ACC112 (cell line): ENCODE results near the gene NFILZ.

Experiments used
- H2AFZ ChIP-seq: fragments of 200-600 bp; sonication (generic); one replicate; pipeline ENCODE4 v1.6.0; 2017; ENCODE audit warnings: antibody characterized with exemption, low read length; ENCODE audit not compliant: unreplicated experiment
- H3K27ac ChIP-seq: fragments of 200-600 bp; sonication (generic); 2 replicates; pipeline ENCODE4 v1.5.1; 2014; ENCODE audit warnings: low read depth, mild to moderate bottlenecking, antibody characterized with exemption, low read length, moderate library complexity
- H3K27me3 ChIP-seq: fragments of 200-600 bp; sonication (generic); 2 replicates; pipeline ENCODE4 v1.6.1; 2014; ENCODE audit warnings: mild to moderate bottlenecking, antibody characterized with exemption, low read length, moderate library complexity, mixed read lengths; ENCODE audit not compliant: insufficient read depth
- H3K36me3 ChIP-seq: fragments of 200-600 bp; sonication (generic); 2 replicates; pipeline ENCODE4 v1.6.1; 2016; ENCODE audit warnings: mild to moderate bottlenecking, antibody characterized with exemption, low read length, moderate library complexity, mixed read lengths; ENCODE audit not compliant: insufficient read depth
- H3K4me1 ChIP-seq: fragments of 200-600 bp; sonication (generic); one replicate; pipeline ENCODE4 v1.6.1; 2016; ENCODE audit warnings: low read length, mixed read lengths; ENCODE audit not compliant: insufficient read depth, unreplicated experiment, control insufficient read depth
- H3K4me3 ChIP-seq: fragments of 200-600 bp; sonication (generic); 2 replicates; pipeline ENCODE4 v1.5.1; 2014; ENCODE audit warnings: mild to moderate bottlenecking, low read depth, low read length
- H3K79me2 ChIP-seq: fragments of 200-600 bp; sonication (generic); one replicate; pipeline ENCODE4 v1.6.0; 2016; ENCODE audit warnings: low read length; ENCODE audit not compliant: control insufficient read depth, unreplicated experiment, insufficient read depth

Gene NFILZ

DNA sequence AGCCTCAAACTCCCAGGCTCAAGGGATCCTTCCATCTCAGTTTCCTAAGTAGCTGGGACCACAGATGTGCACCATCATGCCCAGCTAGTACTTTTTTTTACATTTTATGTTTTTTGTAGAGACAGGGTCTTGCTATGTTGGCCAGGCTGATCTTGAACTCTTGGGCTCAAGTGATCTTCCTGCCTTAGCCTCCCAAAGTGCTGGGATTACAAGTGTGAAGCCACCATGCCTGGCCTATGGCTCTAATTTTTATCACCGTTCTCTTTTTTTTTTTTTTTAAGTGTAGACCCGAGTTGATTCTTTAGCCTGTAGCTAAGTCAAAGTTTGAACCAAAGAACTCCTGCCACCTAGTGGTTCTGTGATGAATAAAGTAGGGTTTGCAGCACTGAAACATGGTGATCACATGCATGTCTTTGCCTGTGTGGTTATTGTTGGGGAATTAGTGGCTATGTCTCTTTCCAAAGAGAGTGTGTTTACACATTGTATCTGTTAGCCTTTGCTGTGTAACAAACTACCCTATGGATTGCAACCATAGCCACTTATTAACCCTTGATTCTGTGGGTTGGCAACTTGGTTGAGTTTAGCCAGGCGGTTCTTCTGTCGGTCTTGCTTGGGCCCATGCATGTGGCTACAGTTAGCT, 11.6 kb downstream of the NFILZ start:
- Histone ChIP-seq H3K4me3 (no peak overlapping the region), H3K27me3 (0 out of 2 replicates have a peak, but pooled peaks cover 5% of the 10 kb centered on the region), H3K79me2 (no peaks in the 10 kb centered on the region), H3K4me1 (no peaks in the 10 kb centered on the region), H2AFZ (no peak overlapping the region), H3K36me3 (no peaks in the 10 kb centered on the region), H3K27ac (no peak overlapping the region)

DNA sequence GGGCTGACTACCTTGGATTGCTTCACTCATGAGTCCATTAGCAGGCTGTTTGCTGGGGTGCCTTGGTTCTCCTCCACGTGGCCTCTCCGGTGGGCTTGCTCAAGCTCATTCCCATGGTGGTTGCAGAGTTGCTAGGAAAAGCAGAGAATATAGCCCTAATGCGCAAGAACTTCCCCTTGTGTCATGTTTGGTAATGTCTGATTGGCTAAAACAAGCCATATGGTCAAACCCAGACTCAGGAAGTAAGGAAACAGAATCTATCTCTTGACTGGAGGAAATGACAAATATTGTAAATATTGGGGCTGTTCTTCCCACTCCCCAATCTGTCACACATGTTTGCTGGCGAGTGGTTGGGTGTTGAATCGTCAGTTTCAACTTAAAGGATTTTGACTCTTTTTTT, 12.1 kb downstream of the NFILZ start:
- H3K27ac ChIP-seq, result no peak overlapping the region

DNA sequence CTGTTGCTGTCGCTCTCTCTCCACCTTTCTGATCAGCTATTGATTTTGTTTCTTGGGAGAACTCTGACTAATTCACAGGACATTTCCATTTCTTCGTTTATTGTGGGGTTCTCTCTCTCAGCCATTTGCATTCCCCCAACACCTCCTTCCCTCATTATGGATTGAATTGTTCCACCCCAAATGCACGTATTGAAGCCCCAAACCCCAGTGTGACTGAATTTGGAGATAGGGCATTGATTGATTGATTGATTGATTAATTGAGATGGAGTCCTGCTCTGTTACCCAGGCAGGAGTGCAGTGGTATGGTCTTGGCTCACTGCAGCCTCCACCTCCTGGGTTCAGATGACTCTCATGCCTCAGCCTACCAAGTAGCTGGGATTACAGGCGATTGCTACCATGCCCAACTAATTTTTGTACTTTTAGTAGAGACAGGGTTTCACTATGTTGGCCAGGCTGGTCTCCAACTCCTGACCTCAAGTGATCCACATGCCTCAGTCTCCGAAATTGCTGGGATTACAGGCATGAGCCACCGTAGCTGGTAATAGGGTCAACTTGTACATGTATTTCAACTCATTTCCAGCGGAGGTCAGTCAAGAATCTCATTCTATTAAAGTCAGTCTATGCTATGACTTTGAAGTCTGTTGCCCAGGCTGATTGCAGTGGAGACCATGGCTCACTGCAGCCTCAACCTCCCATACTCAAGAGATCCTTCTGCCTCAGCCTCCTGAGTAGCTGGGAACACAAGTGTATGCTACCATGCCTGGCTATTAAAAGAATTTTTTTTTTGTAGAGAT, 13.6 kb downstream of the NFILZ start:
- Histone ChIP-seq H3K27me3 (0 out of 2 replicates have a peak, but pooled peaks cover 5% of the 10 kb centered on the region), H3K4me3 (no peak overlapping the region), H3K4me1 (no peaks in the 10 kb centered on the region), H3K79me2 (no peaks in the 10 kb centered on the region), H3K36me3 (no peaks in the 10 kb centered on the region), H3K27ac (no peak overlapping the region), H2AFZ (no peak overlapping the region)

More for the DNA sequence above, 12.1 kb downstream of the NFILZ start:
- no peak overlapping the region for H3K4me3 ChIP-seq
- no peaks in the 10 kb centered on the region for H3K79me2 ChIP-seq
- no peak overlapping the region for H2AFZ ChIP-seq
- no peaks in the 10 kb centered on the region for H3K36me3 ChIP-seq
- no peaks in the 10 kb centered on the region for H3K4me1 ChIP-seq
- H3K27me3 ChIP-seq, result 0 out of 2 replicates have a peak, but pooled peaks cover 5% of the 10 kb centered on the region

DNA sequence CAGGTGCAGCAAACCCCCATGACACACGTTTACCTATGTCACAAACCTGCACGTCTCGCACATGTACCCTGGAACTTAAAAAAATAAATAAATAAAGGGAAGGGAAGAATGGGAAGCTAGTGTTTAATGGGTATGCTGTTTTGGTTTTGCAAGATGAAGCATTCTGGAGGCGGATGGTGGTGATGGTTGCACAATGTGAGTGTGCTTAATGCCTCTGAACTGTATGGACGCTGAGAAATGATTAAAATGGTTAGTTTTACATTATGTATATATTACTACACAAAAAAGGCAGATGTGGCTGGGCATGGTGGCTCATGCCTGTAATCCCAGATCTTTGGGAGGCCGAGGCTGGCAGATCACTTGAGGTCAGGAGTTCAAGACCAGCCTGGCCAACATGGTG, 17.8 kb downstream of the NFILZ start:
- Histone ChIP-seq H3K79me2 (no peaks in the 10 kb centered on the region), H3K27ac (no peak overlapping the region), H3K4me3 (no peak overlapping the region), H3K27me3 (0 out of 2 replicates have a peak, but pooled peaks cover 8% of the 10 kb centered on the region), H2AFZ (no peak overlapping the region), H3K36me3 (no peaks in the 10 kb centered on the region), H3K4me1 (no peaks in the 10 kb centered on the region)

DNA sequence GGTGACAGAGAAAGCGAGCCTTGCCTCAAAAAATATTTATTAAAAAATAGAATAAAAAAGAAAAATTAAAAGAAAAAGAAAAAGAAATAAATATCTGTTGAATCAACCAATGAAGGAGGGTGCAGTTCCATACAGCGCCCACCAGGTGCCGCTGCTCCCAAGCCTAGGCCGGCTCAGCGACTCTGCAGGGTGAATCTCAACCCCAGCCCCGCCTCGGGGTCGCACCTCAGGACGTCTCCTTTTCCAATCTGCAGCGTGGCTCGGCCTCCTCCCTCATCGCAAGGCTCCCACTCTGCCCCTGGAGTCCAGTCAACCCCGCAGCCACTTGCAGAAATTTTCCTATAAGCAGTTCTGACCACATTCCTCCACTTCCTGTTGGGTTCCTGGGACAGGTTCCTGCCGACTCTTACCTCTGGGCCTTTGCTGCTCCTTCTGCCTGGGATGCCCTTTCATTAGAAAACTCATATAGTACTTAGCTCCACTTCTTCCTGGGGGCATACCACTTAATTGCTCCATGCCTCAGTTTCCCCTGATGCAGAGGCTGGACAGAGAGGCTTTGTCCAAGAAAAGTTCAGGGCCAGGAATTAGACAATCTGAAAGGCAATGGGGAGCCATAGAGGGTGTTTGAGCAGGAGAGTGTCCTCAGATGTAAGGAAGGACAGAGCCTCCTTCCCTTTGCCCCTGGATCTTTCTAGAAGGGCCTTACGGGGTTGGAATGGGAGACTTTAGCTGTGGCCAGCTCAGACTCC, 24.3 kb downstream of the NFILZ start:
- Histone ChIP-seq H3K27me3 (peaks cover 11% of the 10 kb centered on the region), H3K79me2 (no peaks in the 10 kb centered on the region), H2AFZ (no peak overlapping the region), H3K36me3 (no peaks in the 10 kb centered on the region), H3K4me1 (no peaks in the 10 kb centered on the region), H3K4me3 (no peak overlapping the region), H3K27ac (no peak overlapping the region)

DNA sequence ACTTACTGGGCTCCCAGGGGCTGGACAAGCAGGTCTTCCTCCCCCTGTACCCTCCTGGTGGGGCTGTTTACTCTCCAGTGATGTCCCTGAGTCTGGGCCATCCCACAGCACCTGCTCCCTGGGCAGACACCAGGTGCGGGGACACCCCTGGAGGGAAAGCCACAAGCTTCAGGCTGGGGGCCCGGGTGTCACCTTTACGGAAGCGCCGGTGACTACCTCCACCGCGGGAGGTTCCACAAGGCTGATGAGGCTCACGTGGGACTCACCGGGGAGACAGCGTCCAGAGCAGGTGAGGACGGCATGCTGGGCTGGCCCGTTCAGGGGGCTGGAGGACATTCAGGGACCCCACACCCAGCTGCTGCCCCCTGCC, 24.9 kb downstream of the NFILZ start:
- Histone ChIP-seq H3K36me3 (no peaks in the 10 kb centered on the region), H3K79me2 (no peaks in the 10 kb centered on the region), H3K4me3 (no peak overlapping the region), H3K27me3 (peaks cover 11% of the 10 kb centered on the region), H3K4me1 (no peaks in the 10 kb centered on the region), H2AFZ (no peak overlapping the region), H3K27ac (no peak overlapping the region)

DNA sequence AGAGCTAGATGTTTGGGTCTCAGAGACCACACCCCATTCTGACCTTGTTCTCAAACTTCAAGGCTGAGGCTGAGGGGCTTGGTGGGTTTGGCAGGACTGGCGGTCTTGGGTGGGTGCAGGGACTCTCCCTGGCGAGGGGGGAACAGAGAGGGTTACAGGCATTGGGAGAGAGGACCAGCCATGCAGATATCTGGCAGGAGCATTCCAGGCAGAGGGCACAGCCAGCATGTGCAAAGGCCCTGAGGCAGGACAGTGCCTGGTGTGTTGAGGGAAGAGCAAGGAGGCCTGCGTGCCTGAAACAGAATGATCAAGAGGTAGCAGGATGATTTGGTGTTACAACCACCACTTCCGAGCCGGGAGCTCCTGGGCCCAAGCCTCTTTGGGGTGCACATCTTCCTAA, 27.4 kb downstream of the NFILZ start:
- H2AFZ ChIP-seq, result no peak overlapping the region
- H3K36me3 ChIP-seq, result no peaks in the 10 kb centered on the region
- H3K4me3 ChIP-seq, result no peak overlapping the region
- H3K27me3 ChIP-seq, result peaks cover 11% of the 10 kb centered on the region
- no peak overlapping the region for H3K27ac ChIP-seq
- H3K4me1 ChIP-seq, result no peaks in the 10 kb centered on the region
- no peaks in the 10 kb centered on the region for H3K79me2 ChIP-seq

DNA sequence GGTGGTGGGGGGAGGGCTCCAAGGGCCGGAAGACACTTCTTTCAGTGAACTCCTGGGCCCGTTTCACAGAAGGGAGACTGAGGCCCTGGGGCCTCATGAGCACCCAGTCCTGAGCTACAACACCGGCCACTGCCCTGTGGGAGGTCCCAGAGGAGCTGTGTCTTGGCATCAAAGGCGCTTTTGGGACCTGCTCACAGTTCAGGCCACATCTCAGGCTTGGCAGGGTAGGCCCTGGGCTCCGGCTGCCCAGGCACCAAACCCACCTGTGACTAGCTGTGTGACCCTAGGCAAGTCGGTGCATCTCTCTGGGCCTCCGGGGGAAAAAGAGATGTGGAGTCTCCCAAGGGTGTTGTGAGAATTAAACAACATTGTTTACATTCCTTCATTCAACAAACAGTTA, 29.5 kb downstream of the NFILZ start:
- H3K4me3 ChIP-seq, result no peak overlapping the region
- no peaks in the 10 kb centered on the region for H3K4me1 ChIP-seq
- H3K27ac ChIP-seq, result no peak overlapping the region
- no peaks in the 10 kb centered on the region for H3K36me3 ChIP-seq
- H3K27me3 ChIP-seq, result peaks cover 16% of the 10 kb centered on the region
- no peaks in the 10 kb centered on the region for H3K79me2 ChIP-seq
- no peak overlapping the region for H2AFZ ChIP-seq

DNA sequence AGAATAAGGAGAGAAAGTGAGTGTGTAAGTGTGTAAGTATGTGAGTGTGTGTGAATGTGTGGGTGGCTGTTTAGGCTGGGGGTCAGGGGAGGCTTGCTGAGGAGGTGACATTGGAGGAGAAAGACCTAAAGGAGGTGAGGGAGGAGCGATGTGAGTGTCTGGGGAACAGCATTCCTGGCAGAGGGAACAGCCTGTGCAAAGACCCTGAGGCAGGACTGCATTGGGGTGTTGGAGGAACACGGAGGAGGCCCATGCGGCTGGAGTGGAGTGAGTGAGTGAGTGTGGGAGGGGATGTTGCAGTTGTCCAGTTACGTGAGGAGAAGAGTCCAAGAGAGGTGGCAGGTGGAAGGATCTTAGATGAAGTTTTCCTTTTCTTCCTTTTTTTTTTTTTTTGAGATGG, 31.8 kb downstream of the NFILZ start:
- no peak overlapping the region for H3K27ac ChIP-seq
- H3K36me3 ChIP-seq, result no peaks in the 10 kb centered on the region
- H2AFZ ChIP-seq, result no peak overlapping the region
- H3K4me3 ChIP-seq, result no peak overlapping the region
- no peaks in the 10 kb centered on the region for H3K4me1 ChIP-seq
- peaks cover 18% of the 10 kb centered on the region for H3K27me3 ChIP-seq
- no peaks in the 10 kb centered on the region for H3K79me2 ChIP-seq

DNA sequence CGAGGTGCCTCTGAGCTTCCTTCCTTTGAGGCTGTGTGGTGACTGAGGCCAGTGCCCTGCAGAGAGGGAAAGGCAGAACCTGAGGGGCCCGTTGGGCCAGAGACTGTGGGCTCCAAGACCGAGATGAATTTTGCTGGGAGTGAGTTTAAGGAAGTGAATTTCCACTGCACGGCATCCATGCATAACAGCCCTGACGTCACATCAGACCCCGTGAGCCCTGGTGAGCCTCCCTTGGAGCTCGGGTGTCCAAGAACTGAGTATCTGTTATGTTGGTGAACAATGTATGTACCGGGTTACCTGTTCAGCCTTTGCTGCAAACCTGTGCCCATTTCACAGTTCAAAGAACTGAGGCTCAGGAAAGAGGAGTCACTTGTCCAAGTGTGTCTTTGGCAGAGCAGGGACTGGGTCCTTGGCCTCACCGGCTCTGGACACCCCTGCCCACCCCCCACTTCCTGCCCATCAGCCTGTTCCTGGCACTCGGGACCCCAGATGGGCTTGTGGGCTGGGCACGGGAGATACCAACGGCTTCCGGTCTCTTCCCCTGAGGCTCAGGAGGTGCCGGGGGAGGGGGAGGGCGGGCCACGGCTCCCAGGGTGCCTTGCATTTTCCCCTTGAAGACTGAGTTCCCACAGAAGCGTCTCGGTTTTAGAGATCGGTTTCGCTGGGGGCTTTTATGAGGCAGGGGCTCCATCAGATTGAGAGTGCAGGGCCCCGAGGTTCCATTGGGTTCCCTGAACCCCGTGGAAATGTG, 33.7 kb downstream of the NFILZ start:
- Histone ChIP-seq H3K4me1 (no peaks in the 10 kb centered on the region), H3K4me3 (no peak overlapping the region), H3K36me3 (no peaks in the 10 kb centered on the region), H3K27me3 (peaks cover 16% of the 10 kb centered on the region; the same call in 1 of the 2 replicates), H2AFZ (no peak overlapping the region), H3K27ac (no peak overlapping the region), H3K79me2 (no peaks in the 10 kb centered on the region)
